ENCODE data around the gene TTC19. TPM values are rescaled to one million over a fixed set of nuclear protein-coding genes. Genes with fewer than 3 reads are reported as not detected.

TTC19 gene
- total RNA-seq, 1 donor from 2014 or later = 21.4 TPM

- Histone ChIP-seq H3K27ac (replicated peaks) (no peak overlapping the region), H3K27me3 (ENCODE audit: low read depth) (no peaks in the 10 kb centered on the region), H3K4me3 (no peak overlapping the region), H3K4me1 (peaks cover 11% of the 10 kb centered on the region), H3K9me3 (replicated peaks) (no peaks in the 10 kb centered on the region), H3K36me3 (no peaks in the 10 kb centered on the region)
- no peak for TF ChIP-seq CTCF (IDR thresholded peaks at IDR 0.05; ENCODE audit: borderline replicate concordance)
- intact Hi-C loops (cut with micrococcal nuclease) = no loop called here
- DNase-seq = no peak
These were observed 35.9 kb upstream of the TTC19 start for GRCh38 chr17:15963670-15964110.

- intact Hi-C loops (cut with micrococcal nuclease) = no loop called here
- Histone ChIP-seq H3K4me1 (peaks cover 11% of the 10 kb centered on the region), H3K4me3 (no peak overlapping the region), H3K9me3 (replicated peaks) (no peaks in the 10 kb centered on the region), H3K27me3 (ENCODE audit: low read depth) (no peaks in the 10 kb centered on the region), H3K27ac (replicated peaks) (peak overlapping the region; percentile 61), H3K36me3 (no peaks in the 10 kb centered on the region)
- DNase-seq = no peak
- no peak for TF ChIP-seq CTCF (IDR thresholded peaks at IDR 0.05; ENCODE audit: borderline replicate concordance)
These were observed 34.1 kb upstream of the TTC19 start for GRCh38 chr17:15965528-15965927.

GRCh38 chr17:15966183-15966878 is 33.3 kb upstream of the TTC19 start:
- peaks cover 11% of the 10 kb centered on the region for H3K4me1 ChIP-seq
- H3K36me3 ChIP-seq = no peaks in the 10 kb centered on the region
- H3K9me3 ChIP-seq (replicated peaks) = no peaks in the 10 kb centered on the region
- intact Hi-C loops (cut with micrococcal nuclease) = no loop called here
- no peak for DNase-seq
- no peaks in the 10 kb centered on the region for H3K27me3 ChIP-seq (ENCODE audit: low read depth)
- peak overlapping the region; percentile 25 for H3K4me3 ChIP-seq
- TF ChIP-seq CTCF (IDR thresholded peaks at IDR 0.05; ENCODE audit: borderline replicate concordance) = no peak
- peak overlapping the region; percentile 61 for H3K27ac ChIP-seq (replicated peaks)

- Histone ChIP-seq H3K9me3 (replicated peaks) (no peaks in the 10 kb centered on the region), H3K36me3 (no peaks in the 10 kb centered on the region), H3K27ac (replicated peaks) (peak overlapping the region; percentile 61), H3K4me1 (peaks cover 11% of the 10 kb centered on the region), H3K27me3 (ENCODE audit: low read depth) (no peaks in the 10 kb centered on the region), H3K4me3 (peak overlapping the region; percentile 25)
- no peak for TF ChIP-seq CTCF (IDR thresholded peaks at IDR 0.05; ENCODE audit: borderline replicate concordance)
- no peak for DNase-seq
- intact Hi-C loops (cut with micrococcal nuclease) = no loop called here
These were observed 32.8 kb upstream of the TTC19 start for GRCh38 chr17:15966879-15967248.

- intact Hi-C loops (cut with micrococcal nuclease) = no loop called here
- no peaks in the 10 kb centered on the region for H3K9me3 ChIP-seq (replicated peaks)
- no peak overlapping the region for H3K27ac ChIP-seq (replicated peaks)
- no peak for TF ChIP-seq CTCF (IDR thresholded peaks at IDR 0.05; ENCODE audit: borderline replicate concordance)
- H3K36me3 ChIP-seq = no peaks in the 10 kb centered on the region
- no peak for DNase-seq
- no peak overlapping the region for H3K4me3 ChIP-seq
- H3K4me1 ChIP-seq = peaks cover 11% of the 10 kb centered on the region
- no peaks in the 10 kb centered on the region for H3K27me3 ChIP-seq (ENCODE audit: low read depth)
These were observed 31.8 kb upstream of the TTC19 start for GRCh38 chr17:15967706-15968399.
